Thoracic aorta (tissue), 2 donors: Measurements from ENCODE around the gene TFDP2. TPM values are rescaled to one million over a fixed set of nuclear protein-coding genes. Genes with fewer than 3 reads are reported as not detected.

Source experiments
- ATAC-seq: fragments of 150-250 bp; one replicate; pipeline ENCODE4 v1.8.0; 2017; ENCODE audit warnings: low read depth; ENCODE audit not compliant: insufficient number of reproducible peaks, low FRiP score
- DNase-seq: peaks from one replicate; pipeline ENCODE4 v3.0.0-alpha.2; 2020; ENCODE audit warnings: low spot score
- H3K27ac ChIP-seq, 2 donors: fragments of 200-600 bp; sonication (generic); 1 replicate in 1 of 2; 2 replicates in 1 of 2; pipeline ENCODE4 v1.5.1; 2016; ENCODE audit warnings: mild to moderate bottlenecking in 2 of 2, moderate library complexity in 2 of 2
- H3K27me3 ChIP-seq: fragments of 200-600 bp; sonication (generic); replicated peaks from 2 replicates; pipeline ENCODE4 v1.6.0; 2016; ENCODE audit warnings: mild to moderate bottlenecking; ENCODE audit not compliant: insufficient read depth
- H3K36me3 ChIP-seq: fragments of 200-600 bp; sonication (generic); one replicate; pipeline ENCODE4 v1.5.1; 2016
- H3K4me1 ChIP-seq, 2 donors: fragments of 200-600 bp; sonication (generic); 1 replicate in 1 of 2; 2 replicates in 1 of 2; pipeline versions ENCODE4 v1.5.1 to v1.6.0; 2016; ENCODE audit warnings: low read depth in 2 of 2, mild to moderate bottlenecking in 1 of 2; ENCODE audit not compliant: control insufficient read depth in 1 of 2
- H3K4me3 ChIP-seq: fragments of 200-600 bp; sonication (generic); 2 replicates; pipeline ENCODE4 v1.5.1; 2016; ENCODE audit warnings: mild to moderate bottlenecking
- H3K9me3 ChIP-seq: fragments of 200-600 bp; sonication (generic); 2 replicates; pipeline ENCODE4 v1.5.1; 2016
- CTCF ChIP-seq: fragments of 200-600 bp; sonication (generic); IDR thresholded peaks from one replicate; pipeline ENCODE4 v1.5.1; 2019; ENCODE audit warnings: antibody characterized with exemption
- total RNA-seq, 2 donors: library from RNA; depleted of rRNA; stranded (reverse); fragments of >200 nt; gene quantifications; one replicate each; pipeline versions ENCODE4 v1.1.0 to v1.2.3, GENCODE V29; 2016

TFDP2 gene
- total RNA-seq, 2 donors from 2014 or later, result 29.2 to 210 TPM

DNA sequence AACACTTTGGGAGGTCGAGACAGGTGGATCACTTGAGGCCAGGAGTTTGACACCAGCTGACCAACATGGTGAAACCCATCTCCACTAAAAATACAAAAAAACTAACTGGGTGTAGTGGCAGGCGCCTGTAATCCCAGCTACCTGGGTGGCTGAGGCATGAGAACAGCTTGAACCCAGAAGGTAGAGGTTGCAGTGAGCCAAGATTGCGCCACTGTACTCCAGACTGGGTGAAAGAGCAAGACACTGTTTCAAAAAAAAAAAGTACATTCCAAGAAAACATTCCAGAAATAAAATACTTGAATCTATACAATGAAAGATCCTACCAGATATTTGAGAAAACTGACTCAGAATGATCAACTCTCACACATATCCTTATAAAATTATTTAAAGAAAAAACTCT, 30.4 kb downstream of the TFDP2 start:
- Histone ChIP-seq H3K27ac (no peak overlapping the region), H3K36me3 (no peaks in the 10 kb centered on the region), H3K9me3 (no peaks in the 10 kb centered on the region), H3K4me1 (no peaks in the 10 kb centered on the region), H3K4me3 (no peak overlapping the region), H3K27me3 (no peaks in the 10 kb centered on the region)
- ATAC-seq (no peak), DNase-seq (no peak)
- no peak for TF ChIP-seq CTCF

GRCh38 chr3:142117056-142117851, 32.1 kb downstream of the TFDP2 start:
- Histone ChIP-seq H3K4me1 (no peaks in the 10 kb centered on the region), H3K4me3 (no peak overlapping the region), H3K27me3 (no peaks in the 10 kb centered on the region), H3K36me3 (no peaks in the 10 kb centered on the region), H3K9me3 (no peaks in the 10 kb centered on the region), H3K27ac (no peak overlapping the region)
- ATAC-seq (no peak), DNase-seq (no peak)
- TF ChIP-seq CTCF, result no peak

- no peak for ATAC-seq
- Histone ChIP-seq H3K36me3 (no peaks in the 10 kb centered on the region), H3K4me1 (no peaks in the 10 kb centered on the region), H3K4me3 (no peak overlapping the region), H3K9me3 (no peaks in the 10 kb centered on the region), H3K27ac (no peak overlapping the region), H3K27me3 (no peaks in the 10 kb centered on the region)
- TF ChIP-seq CTCF, result no peak
- DNase-seq, result no peak
These were observed 33.3 kb downstream of the TFDP2 start for GRCh38 chr3:142115867-142116668.

DNA sequence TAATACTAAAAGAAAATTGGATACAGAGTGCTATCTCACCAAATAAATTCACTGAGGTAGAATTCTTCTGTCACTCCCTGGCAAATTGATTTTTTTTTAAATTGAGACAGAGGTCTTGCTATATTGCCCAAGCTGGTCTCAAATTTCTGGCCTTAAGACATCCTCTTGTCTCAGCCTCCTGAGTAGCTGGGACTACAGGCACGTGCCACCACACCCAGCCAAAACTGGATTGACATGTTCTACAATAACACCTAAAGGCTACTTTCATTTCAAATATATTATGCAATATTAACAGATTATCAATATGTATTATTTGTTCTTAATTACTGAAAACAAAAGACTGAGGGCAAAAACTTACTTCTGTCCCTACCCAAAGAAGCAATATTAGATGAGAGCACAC, 36.7 kb downstream of the TFDP2 start:
- Histone ChIP-seq H3K4me3 (no peak overlapping the region), H3K27ac (no peak overlapping the region), H3K4me1 (no peaks in the 10 kb centered on the region), H3K36me3 (no peaks in the 10 kb centered on the region), H3K27me3 (no peaks in the 10 kb centered on the region), H3K9me3 (no peaks in the 10 kb centered on the region)
- no peak for ATAC-seq
- no peak for TF ChIP-seq CTCF
- DNase-seq, result no peak

- Histone ChIP-seq H3K36me3 (no peaks in the 10 kb centered on the region), H3K4me3 (no peak overlapping the region), H3K4me1 (no peaks in the 10 kb centered on the region), H3K9me3 (no peaks in the 10 kb centered on the region), H3K27ac (no peak overlapping the region), H3K27me3 (no peaks in the 10 kb centered on the region)
- no peak for TF ChIP-seq CTCF
- DNase-seq, result no peak
- ATAC-seq, result no peak
These were observed 42.8 kb downstream of the TFDP2 start for GRCh38 chr3:142106548-142106947.
